H1 (cell line): ENCODE results near the gene ACTR1A. TPM values are rescaled to one million over a fixed set of nuclear protein-coding genes. Genes with fewer than 3 reads are reported as not detected.

ENCODE experiments used
- CTCF ChIA-PET: fragments of 300-600 bp; sonication (Branson Sonifier 250); formaldehyde crosslinking; loops from one replicate; lab custom pipeline; 2021; ENCODE audit not compliant: partially characterized antibody; lab: Charles Lee
- POLR2A ChIA-PET: fragments of 300-600 bp; sonication (Branson Sonifier 250); formaldehyde crosslinking; loops from one replicate; lab custom pipeline; 2021; ENCODE audit warnings: inconsistent platforms; ENCODE audit not compliant: partially characterized antibody; lab: Charles Lee
- DNase-seq, 2 experiments: peaks; one replicate each; pipeline versions ENCODE4 v3.0.0 to v3.0.0-alpha.2; 2010 to 2022; ENCODE audit warnings: low spot score in 2 of 2, low read depth in 1 of 2, mixed read lengths in 1 of 2
- FAIRE-seq: peaks from 2 replicates; lab custom pipeline; 2011; peaks lifted over from hg19 to GRCh38; lab: Jason Lieb, UNC
- H2AFZ ChIP-seq: 2 replicates; pipeline ENCODE4 v1.8.1; 2012; ENCODE audit warnings: low read length, inconsistent platforms
- H2AK5ac ChIP-seq: 2 replicates; pipeline ENCODE4 v1.6.1; 2013; ENCODE audit warnings: low read depth, low read length
- H2BK120ac ChIP-seq: replicated peaks from 2 replicates; pipeline ENCODE3; 2013; ENCODE audit warnings: low read depth, low read length, inconsistent platforms
- H2BK12ac ChIP-seq: 2 replicates; pipeline ENCODE4 v1.6.1; 2013; ENCODE audit warnings: low read depth, low read length
- H2BK15ac ChIP-seq: 2 replicates; pipeline ENCODE4 v1.6.1; 2013; ENCODE audit warnings: low read length
- H2BK20ac ChIP-seq: 2 replicates; pipeline ENCODE4 v1.6.1; 2013; ENCODE audit warnings: low read length
- H2BK5ac ChIP-seq: 2 replicates; pipeline ENCODE4 v1.6.1; 2013; ENCODE audit warnings: low read depth, low read length
- H3K14ac ChIP-seq: 2 replicates; pipeline ENCODE4 v1.6.1; 2013; ENCODE audit warnings: inconsistent platforms; ENCODE audit not compliant: insufficient read length
- H3K18ac ChIP-seq: 2 replicates; pipeline ENCODE4 v1.6.1; 2013; ENCODE audit warnings: low read length; ENCODE audit errors: extremely low read depth
- H3K23ac ChIP-seq: 2 replicates; pipeline ENCODE4 v1.6.1; 2013; ENCODE audit warnings: inconsistent platforms; ENCODE audit not compliant: insufficient read length
- H3K23me2 ChIP-seq: 2 replicates; pipeline ENCODE4 v1.6.1; 2013; ENCODE audit warnings: low read depth, low read length
- H3K27ac ChIP-seq: 2 replicates; pipeline ENCODE4 v1.6.1; 2011; ENCODE audit warnings: low read depth, low read length, inconsistent platforms
- H3K27me3 ChIP-seq, 4 experiments: replicated peaks in 1 of 4; 1 replicate in 1 of 4; 2 replicates in 3 of 4; pipeline versions ENCODE4 v1.6.1 to v1.8.1; 2011 to 2013; ENCODE audit warnings: low read length in 3 of 4, mild to moderate bottlenecking in 3 of 4, inconsistent platforms in 2 of 4, mixed read lengths in 2 of 4, moderate library complexity in 1 of 4; ENCODE audit not compliant: control insufficient read depth in 3 of 4, insufficient read depth in 3 of 4; ENCODE audit errors: extremely low read depth in 1 of 4
- H3K36me3 ChIP-seq, 4 experiments: 2 replicates each; pipeline versions ENCODE4 v1.6.1 to v1.8.1; 2011 to 2013; ENCODE audit warnings: mild to moderate bottlenecking in 4 of 4, low read length in 3 of 4, moderate library complexity in 2 of 4, control low read depth in 1 of 4, inconsistent platforms in 1 of 4; ENCODE audit not compliant: insufficient read depth in 4 of 4, control insufficient read depth in 2 of 4
- H3K4ac ChIP-seq: replicated peaks from 2 replicates; pipeline ENCODE3; 2013; ENCODE audit warnings: low read length, low read depth, mixed read lengths, inconsistent platforms; ENCODE audit not compliant: insufficient read length
- H3K4me1 ChIP-seq, 4 experiments: replicated peaks in 1 of 4; 1 replicate in 1 of 4; 2 replicates in 3 of 4; pipeline versions ENCODE4 v1.6.1 to v1.8.1; 2011 to 2013; ENCODE audit warnings: low read length in 3 of 4, inconsistent platforms in 2 of 4, mixed read lengths in 1 of 4; ENCODE audit not compliant: insufficient read depth in 4 of 4, control insufficient read depth in 3 of 4
- H3K4me2 ChIP-seq, 2 experiments: 2 replicates each; pipeline versions ENCODE4 v1.6.1 to v1.8.1; 2011 to 2013; ENCODE audit warnings: low read depth in 2 of 2, low read length in 2 of 2, control low read depth in 1 of 2, inconsistent platforms in 1 of 2, mild to moderate bottlenecking in 1 of 2; ENCODE audit not compliant: insufficient read depth in 1 of 2
- H3K4me3 ChIP-seq, 4 experiments: fragments of 200-600, 300-600 bp in 1 of 4; sonication (generic), shearing (Covaris generic), sonication (Bioruptor Twin) in 1 of 4; 2 replicates each; pipeline versions ENCODE4 v1.5.1 to v1.8.1; 2011 to 2016; ENCODE audit warnings: low read length in 4 of 4, low read depth in 3 of 4, control low read depth in 2 of 4, inconsistent platforms in 2 of 4, mild to moderate bottlenecking in 2 of 4, mixed read lengths in 1 of 4, moderate library complexity in 1 of 4; ENCODE audit not compliant: insufficient read depth in 2 of 4; ENCODE audit errors: extremely low read depth in 1 of 4
- H3K56ac ChIP-seq: replicated peaks from 2 replicates; pipeline ENCODE3; 2013; ENCODE audit warnings: low read depth, mild to moderate bottlenecking, mixed read lengths, low read length, inconsistent platforms; ENCODE audit not compliant: insufficient read length
- H3K79me1 ChIP-seq: 2 replicates; pipeline ENCODE4 v1.6.1; 2013; ENCODE audit warnings: low read depth, low read length, control low read depth
- H3K79me2 ChIP-seq, 2 experiments: 2 replicates each; pipeline versions ENCODE4 v1.6.1 to v1.8.1; 2012 to 2013; ENCODE audit warnings: low read length in 2 of 2, mild to moderate bottlenecking in 2 of 2, inconsistent platforms in 1 of 2; ENCODE audit not compliant: insufficient read depth in 2 of 2, control insufficient read depth in 1 of 2
- H3K9ac ChIP-seq, 4 experiments: replicated peaks in 1 of 4; 1 replicate in 1 of 4; 2 replicates in 3 of 4; pipeline versions ENCODE4 v1.6.1 to v1.8.1; 2011 to 2013; ENCODE audit warnings: low read depth in 3 of 4, low read length in 3 of 4, control low read depth in 2 of 4, mild to moderate bottlenecking in 2 of 4, moderate library complexity in 2 of 4, inconsistent platforms in 1 of 4; ENCODE audit errors: extremely low read depth in 1 of 4
- H3K9me3 ChIP-seq, 2 experiments: 2 replicates each; pipeline versions ENCODE4 v1.6.1 to v1.8.1; 2012 to 2013; ENCODE audit warnings: mild to moderate bottlenecking in 2 of 2, moderate library complexity in 2 of 2, control low read depth in 1 of 2, inconsistent platforms in 1 of 2, low read depth in 1 of 2, low read length in 1 of 2, mixed read lengths in 1 of 2; ENCODE audit not compliant: insufficient read depth in 2 of 2
- H4K20me1 ChIP-seq, 2 experiments: replicated peaks in 1 of 2; 2 replicates each; pipeline versions ENCODE3 to v1.8.1; 2011 to 2013; ENCODE audit warnings: inconsistent platforms in 2 of 2, low read length in 2 of 2, mild to moderate bottlenecking in 1 of 2; ENCODE audit not compliant: insufficient read depth in 2 of 2, control insufficient read depth in 1 of 2
- H4K5ac ChIP-seq: 2 replicates; pipeline ENCODE4 v1.6.1; 2013; ENCODE audit warnings: low read length, low read depth, mixed read lengths, inconsistent platforms; ENCODE audit not compliant: insufficient read length
- H4K8ac ChIP-seq: 2 replicates; pipeline ENCODE4 v1.8.0; 2013; ENCODE audit warnings: mild to moderate bottlenecking, moderate library complexity, low read length, inconsistent platforms; ENCODE audit not compliant: insufficient read depth; ENCODE audit errors: extremely low read depth
- H4K91ac ChIP-seq: replicated peaks from 2 replicates; pipeline ENCODE3; 2013; ENCODE audit warnings: low read length, mixed read lengths, inconsistent platforms; ENCODE audit not compliant: insufficient read length
- SIN3A ChIP-seq, 2 experiments: IDR thresholded peaks in 1 of 2; conservative IDR thresholded peaks in 1 of 2; 2 replicates each; pipeline ENCODE4 v1.6.1; 2011 to 2012; ENCODE audit warnings: low read length in 2 of 2, improper control_type of control experiment in 1 of 2, low read depth in 1 of 2, mild to moderate bottlenecking in 1 of 2
- polyA plus RNA-seq, 7 experiments: library from polyadenylated mRNA; depleted of rRNA in 3 of 7; stranded (reverse) in 5 of 7; unstranded in 2 of 7; fragments of >200 nt in 5 of 7; fragments of 200-250 nt in 2 of 7; gene quantifications; 1 replicate in 5 of 7; 2 replicates in 1 of 7; 4 replicates in 1 of 7; pipeline versions ENCODE4 v1.2.1 to v1.2.3, GENCODE V29; 2011 to 2013; ENCODE audit warnings: missing spikeins in 2 of 7, mixed read lengths in 2 of 7
- total RNA-seq: library from RNA; stranded (reverse); fragmentation: NEBNext Ultra II Directional; extraction: Animal tissue kit (Norgen Biotek cat#: 25700); gene quantifications from 2 replicates; pipeline ENCODE4 v1.2.1, GENCODE V29; 2021

The ACTR1A gene
- total and polyA plus RNA-seq, 2 of the 8 experiments (the other 6 are each of a cell fraction or from before 2014, with no cell fraction given) = 78.6 to 86.3 TPM

DNA sequence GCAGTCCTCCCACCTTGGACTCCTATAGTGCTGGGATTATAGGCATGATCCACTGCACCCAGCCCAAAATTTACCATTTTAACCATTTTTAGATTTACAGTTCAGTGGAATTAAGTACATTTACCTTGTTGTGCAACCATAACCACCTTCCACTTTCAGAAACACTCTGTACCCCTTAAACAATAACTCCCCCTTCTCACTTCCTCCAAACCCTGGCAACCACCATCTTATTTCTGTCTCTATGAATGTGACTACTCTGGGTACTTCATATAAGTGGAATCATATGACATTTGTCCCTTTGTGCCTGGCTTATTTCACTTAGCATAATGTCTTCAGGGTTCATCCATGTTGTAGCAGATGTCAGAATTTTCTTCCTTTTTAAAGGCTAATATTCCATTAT is 34.9 kb upstream of the ACTR1A start:
- no peak overlapping the region for H3K27ac ChIP-seq
- H3K79me2 ChIP-seq = no peaks in the 10 kb centered on the region
- DNase-seq (no peak), FAIRE-seq (no peak)
- no peaks in the 10 kb centered on the region for H3K4me1 ChIP-seq
- POLR2A ChIA-PET = no interaction called here
- H4K91ac ChIP-seq = no peak overlapping the region
- H3K4ac ChIP-seq = no peak overlapping the region
- no peaks in the 10 kb centered on the region for H3K23me2 ChIP-seq
- H2BK120ac ChIP-seq = no peak overlapping the region
- CTCF ChIA-PET = interaction anchor here (0.6 to 0.7 kb wide), 2 partner anchors 58 to 112 kb away, joined by 3 read pairs; no protein-coding TSS in a partner anchor
- H2AK5ac ChIP-seq = no peak overlapping the region
- H3K27me3 ChIP-seq = no peaks in the 10 kb centered on the region
- no peaks in the 10 kb centered on the region for H3K79me1 ChIP-seq
- no peaks in the 10 kb centered on the region for H3K9me3 ChIP-seq
- no peak overlapping the region for H2BK5ac ChIP-seq
- no peak overlapping the region for H3K18ac ChIP-seq
- no peak overlapping the region for H3K9ac ChIP-seq
- peaks cover 2 to 4% of the 10 kb centered on the region in 2 experiments for H4K20me1 ChIP-seq
- no peak overlapping the region for H2BK12ac ChIP-seq
- H3K4me3 ChIP-seq = no peak overlapping the region
- no peak overlapping the region for H2BK20ac ChIP-seq
- no peaks in the 10 kb centered on the region for H3K36me3 ChIP-seq
- H4K8ac ChIP-seq = no peak overlapping the region
- no peak overlapping the region for H3K23ac ChIP-seq
- no peak overlapping the region for H3K56ac ChIP-seq
- H3K14ac ChIP-seq = no peak overlapping the region
- no peak overlapping the region for H3K4me2 ChIP-seq
- H2AFZ ChIP-seq = no peak overlapping the region
- no peak overlapping the region for H4K5ac ChIP-seq
- no peak for TF ChIP-seq SIN3A (conservative IDR thresholded peaks at IDR 0.05 in 1 of 2, IDR thresholded peaks at IDR 0.05 in 1 of 2; ENCODE audit: low read depth in 1 of 2, low read length in 2 of 2)
- H2BK15ac ChIP-seq = no peak overlapping the region
